HG02870 (cell line): ENCODE measurements around the gene TCEA3.

Source experiments
- ATAC-seq: cut with Tn5 transposase; IDR thresholded peaks from one replicate; pipeline ENCODE4 v1.9.1; 2021; ENCODE audit warnings: mild to moderate bottlenecking, moderate library complexity; ENCODE audit not compliant: unreplicated experiment

The TCEA3 gene

DNA sequence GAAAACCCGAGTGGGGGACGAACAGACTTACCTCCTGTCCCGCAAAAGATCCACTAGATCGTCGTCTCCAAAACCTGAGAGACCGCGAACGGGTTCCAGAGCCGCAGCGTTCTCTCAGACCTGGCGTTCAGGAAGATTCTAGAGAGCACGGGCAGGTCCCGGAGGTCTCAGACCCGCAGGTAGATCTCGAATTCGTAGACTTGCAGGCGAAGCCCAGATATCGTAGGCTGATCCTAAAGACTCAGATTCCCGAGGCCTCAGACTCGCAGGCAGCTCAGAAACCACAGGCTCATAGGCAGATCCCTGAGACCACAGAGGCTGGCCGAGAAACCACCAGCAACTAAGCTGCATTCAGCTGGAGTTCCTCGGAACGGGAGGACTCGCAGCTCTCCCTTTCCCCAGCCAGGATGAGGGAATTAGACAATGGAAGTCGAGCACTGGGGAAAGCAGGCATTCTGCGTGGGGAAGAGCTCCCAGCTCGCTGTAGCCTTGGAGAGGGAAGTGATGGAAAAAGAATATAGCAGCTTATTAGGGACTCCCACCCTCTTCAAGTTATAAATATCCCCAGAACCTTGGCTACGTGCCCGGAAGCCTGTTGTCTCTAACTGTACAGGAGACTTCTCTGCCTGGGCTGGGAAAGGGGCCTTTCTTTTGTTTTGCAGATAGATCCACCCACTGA lies 55.1 kb downstream of the TCEA3 start, which contains the start of gene ZNF436:
ZNF436 (minus strand) TSS at position 502 of the 679 bp plus-strand sequence. CDS start 1,831 bp downstream, outside the sequence.
- ATAC-seq = no peak

DNA sequence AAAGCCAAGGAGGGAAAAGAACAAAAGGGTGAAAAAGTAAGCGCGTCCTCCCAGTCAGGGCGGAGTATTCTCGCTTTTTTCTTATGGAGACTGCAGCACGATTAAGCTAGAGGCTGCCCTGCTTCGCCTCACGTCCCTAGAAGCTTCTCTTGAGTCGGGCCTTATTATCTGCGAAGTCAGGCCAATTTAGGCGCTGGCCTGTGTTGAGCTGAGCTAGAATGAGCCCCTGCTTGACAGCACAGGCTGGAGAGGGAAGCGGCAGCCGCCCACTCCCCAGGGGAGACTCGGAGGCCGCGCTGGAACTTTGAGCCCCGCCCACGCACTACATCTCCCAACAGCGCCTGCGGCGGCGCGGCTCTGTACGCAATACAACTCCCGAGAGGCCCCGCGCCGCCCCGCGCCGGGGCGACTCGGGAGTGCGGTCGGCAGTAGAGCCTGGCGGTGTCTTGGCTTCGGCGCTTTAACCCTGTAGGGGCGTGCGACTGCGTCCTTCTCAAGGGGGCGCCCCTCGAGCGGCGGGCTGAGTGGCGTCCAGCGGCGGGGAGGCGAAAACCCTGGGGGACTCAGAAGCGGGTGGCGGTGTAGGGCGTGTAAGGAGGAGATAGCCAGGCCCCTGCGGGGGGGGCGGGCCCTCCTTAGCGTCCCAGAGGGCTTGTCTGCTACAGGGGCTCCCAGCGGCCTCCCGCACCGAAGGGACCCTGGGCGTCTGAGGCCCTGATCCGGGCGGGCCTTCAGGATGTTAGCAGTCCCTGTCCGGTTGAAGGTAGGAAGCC lies 55.8 kb downstream of the TCEA3 start:
- ATAC-seq = peak; percentile 61

DNA sequence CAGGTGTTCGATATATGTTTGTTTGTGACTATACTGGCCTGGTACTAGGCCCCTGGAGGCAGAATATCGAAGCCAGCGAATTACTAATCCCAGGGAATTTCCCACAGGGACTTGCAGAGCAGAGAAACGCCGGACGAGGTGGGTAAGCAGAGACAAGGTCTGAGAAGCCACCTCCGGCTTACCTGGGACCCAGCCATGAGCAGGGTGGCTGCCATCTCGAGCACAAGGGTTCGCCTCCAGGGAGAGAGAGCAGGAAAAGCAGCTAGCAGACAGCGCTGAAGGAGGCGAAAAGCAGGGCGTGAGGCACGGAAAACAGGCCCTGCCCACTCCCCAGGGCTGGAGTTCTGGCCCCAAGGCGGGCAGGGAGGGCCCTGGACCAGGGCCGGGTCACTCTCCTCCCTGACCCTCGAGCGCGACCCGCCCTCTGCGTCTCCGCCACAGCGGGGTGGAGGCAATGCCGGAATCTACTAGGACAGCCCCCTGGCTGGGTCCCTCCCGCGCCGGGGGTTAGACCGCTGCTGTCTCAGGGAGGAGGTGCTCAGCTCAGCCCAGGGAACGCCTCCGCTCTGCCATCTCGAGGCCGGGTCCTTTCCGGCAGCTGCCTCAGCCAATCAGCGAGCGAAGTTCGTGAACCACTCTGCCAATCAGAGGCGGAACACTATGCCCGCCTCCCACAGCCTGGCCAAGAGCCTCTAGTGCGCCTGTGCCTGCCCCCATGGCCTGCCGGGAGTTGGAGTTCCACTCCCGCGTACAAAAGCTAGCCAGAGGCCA lies 56.6 kb downstream of the TCEA3 start:
- ATAC-seq = peak; percentile 93

DNA sequence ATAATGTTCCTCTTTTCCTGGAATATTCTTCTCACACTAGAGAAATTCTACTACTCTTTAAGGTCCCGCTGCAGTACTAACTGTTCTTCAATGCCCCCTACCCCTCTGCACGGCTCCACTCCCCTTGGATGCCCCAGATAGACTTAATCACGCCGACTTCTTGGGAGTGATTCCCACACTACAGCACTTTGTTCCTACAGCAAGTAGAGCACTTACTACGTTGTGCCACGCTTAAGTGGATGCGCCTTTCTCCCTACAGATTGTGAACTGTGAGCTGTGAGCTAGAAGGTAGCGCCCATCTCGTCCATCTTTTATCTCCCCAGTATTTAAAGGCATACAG lies 57.1 kb downstream of the TCEA3 start:
- ATAC-seq = no peak

DNA sequence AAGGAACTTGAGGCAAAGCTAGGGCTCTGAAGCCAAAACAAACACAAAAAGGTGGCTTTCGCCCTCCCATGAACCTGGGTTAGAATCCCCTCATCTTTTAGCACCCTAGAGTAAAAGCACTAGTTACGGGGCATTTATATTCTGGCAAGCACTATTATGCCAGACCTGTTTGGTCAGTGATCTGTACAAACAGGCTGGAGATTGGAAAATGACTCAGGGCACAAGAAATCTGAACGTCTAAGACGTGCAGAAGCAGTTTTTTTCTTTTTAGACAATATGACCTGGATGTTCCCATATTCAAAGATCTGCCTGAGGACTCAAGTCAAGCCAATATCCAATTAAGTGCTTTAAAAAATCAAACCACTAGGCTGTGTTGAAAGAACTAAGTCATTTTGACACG lies 58.0 kb downstream of the TCEA3 start:
- ATAC-seq = no peak

DNA sequence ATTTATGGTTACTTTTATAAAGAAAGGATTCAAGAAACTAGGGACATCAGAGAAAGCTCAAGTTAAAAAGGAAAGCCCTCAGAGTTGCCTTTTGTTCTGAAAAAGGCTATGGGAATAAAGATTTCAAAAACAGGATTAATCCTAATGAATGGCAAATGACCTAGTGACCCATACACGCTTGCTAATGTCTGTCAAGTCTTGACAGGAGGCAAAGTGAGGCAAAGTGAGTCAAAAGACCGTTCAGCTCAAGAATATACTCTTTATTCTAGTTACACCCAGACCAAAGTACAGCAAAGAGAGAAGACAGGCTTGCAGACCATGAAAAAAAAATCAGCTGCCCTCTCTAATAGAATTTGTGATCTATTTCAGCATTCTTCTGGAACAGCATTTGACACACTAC lies 58.4 kb downstream of the TCEA3 start:
- no peak for ATAC-seq

DNA sequence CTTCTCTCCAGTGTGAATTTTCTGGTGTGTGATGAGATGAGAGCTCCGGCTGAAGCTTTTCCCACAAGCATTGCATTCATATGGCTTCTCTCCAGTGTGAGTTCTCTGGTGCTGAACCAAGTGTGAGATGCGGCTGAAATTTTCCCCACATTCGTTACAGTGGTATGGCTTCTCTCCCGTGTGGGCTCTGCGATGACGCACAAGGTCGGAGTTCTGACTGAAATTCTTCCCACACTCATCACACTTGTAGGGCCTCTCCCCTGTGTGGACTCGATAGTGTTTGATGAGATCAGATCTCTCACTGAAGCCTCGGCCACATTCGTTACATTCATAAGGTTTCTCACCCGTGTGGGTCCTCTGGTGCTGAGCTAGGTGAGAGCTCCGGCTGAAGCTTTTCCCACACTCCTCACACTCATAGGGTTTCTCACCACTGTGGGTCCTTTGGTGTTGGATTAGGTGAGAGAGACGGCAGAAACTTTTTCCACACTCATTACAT lies 62.3 kb downstream of the TCEA3 start:
- no peak for ATAC-seq

DNA sequence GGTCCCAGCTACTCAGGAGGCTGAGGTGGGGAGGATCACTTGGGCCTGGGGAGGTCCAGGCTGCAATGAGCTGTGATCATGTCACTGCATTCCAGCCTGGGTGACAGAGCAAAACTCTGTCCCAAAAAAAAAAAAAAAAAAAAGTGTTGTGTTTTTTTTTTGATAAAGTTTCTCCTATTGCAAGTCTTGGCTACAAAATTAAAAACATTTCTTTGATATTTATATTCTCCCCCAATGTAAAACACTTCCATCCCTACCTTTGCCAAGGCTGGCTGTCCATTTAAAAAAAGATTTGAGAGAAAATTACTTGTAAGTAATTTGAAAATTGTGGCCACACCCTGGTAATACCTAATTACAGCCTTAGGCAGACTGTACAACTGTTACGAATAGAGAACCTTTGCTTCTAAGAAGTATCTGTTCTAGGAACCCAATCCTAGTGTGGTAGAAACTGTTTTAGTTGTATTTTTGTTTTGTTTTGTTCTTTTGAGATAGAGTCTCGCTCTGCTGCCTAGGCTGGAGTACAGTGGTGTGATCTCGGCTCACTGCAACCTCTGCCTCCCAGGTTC lies 66.2 kb downstream of the TCEA3 start:
- ATAC-seq = no peak

DNA sequence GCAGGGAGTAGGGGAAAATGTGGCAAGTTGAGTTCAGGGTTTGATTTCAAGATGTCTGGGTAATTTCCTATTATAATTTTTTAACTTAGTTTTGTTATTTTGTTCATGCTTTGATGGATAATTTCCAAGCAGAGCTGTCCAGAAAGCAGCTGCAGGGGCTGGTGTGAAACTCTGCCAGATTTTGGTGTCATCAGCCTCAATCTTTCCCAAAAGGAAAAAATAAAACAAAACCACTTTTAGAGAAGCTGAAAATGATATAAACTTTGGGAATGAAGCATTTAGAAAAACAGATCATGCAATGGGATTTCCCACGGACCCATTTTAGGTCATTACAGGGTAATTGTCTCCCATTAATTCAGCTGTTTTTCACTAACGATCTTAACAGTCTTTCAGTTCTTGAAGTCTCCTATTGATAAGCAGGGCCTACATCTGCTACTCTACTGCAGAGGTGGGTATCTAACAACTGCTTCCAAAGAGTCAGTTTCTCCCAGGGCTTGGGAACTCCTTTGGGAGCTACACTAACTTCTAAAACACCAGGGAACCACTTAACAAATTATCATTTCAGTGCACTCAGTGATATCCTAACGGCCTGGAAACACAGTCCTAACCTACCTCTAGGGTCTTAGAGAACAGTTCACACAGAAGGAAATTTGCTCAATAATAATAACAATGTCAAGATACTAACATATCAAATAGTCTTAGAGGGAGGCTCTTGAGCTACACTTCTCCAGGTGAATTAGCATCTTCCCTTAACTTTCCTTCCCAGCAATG lies 67.2 kb downstream of the TCEA3 start:
- no peak for ATAC-seq

DNA sequence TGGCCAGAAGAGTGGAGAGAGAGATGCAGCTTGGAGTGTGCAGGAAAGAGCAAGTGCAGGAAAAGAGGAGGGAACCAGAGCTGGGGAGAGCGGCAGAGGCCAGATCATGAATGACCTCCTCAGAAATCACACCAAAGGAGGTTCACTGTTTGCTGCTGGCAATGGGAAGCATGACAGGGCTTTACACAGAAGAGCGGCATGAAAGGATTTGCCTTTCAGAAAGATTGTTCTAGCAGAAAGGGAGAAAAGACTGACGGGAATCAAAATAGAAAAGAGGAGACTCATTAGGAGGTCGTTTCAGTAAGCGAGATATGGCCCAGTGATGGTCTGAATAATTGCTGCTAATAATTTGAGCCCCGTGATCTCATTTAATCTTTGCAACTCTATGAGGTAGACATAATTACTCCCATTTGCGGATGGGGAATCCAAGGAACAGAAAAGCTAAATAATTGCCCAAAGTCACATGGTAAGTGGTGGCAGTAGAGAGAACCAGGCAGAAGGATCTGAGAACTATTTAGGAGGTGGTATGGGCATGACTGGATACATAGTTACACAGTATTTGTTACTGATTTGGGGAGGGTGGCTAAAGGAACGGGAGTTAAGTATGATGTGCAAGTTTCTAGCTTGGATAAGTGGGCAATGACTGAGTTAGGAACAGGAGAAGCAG lies 67.9 kb downstream of the TCEA3 start:
- ATAC-seq = no peak

DNA sequence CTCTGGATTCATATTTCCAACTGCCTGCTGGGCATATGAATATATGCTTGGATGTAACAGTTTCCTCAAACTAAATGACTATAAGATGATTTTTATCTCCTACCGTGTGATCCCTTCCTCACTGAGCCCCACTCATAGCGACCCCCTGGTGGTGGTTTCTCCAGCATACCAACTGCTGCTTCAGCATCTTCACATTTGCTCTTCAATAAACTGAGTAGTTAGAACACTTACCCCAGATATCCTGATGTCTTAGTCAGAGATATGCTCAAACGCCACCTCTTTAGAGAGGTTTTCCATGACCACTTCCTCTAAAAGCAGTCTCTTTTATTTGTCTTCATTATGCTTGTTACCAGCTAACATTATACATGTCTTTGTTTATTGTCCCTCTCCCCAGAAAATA lies 70.3 kb downstream of the TCEA3 start:
- ATAC-seq = no peak

DNA sequence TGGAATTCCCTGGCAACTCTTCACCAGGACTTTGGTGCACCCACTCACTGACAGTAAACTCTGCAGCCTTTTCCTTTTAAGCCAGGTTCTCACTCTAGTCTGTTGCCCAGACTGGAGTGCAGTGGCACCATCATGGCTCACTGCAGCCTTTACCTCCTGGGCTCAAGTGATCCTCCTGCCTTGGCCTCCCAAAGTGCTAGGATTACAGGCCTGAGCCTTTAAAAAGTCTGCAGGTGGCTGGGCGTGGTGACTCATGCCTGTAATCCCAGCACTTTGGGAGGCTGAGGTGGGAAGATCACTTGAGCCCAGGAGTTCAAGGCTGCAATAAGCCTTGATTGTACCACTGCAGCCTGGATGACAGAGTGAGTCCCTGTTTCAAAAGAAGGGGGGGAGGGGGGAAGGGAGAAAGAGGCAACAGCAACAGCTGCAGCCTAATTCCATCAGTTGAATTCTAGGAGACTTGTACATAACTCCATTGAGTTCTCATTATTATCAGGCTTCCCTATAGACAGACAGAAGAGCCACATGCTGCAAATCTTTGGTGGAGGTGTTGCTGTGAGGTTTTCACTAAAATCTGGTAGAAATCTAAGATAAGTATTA lies 72.4 kb downstream of the TCEA3 start:
- no peak for ATAC-seq

DNA sequence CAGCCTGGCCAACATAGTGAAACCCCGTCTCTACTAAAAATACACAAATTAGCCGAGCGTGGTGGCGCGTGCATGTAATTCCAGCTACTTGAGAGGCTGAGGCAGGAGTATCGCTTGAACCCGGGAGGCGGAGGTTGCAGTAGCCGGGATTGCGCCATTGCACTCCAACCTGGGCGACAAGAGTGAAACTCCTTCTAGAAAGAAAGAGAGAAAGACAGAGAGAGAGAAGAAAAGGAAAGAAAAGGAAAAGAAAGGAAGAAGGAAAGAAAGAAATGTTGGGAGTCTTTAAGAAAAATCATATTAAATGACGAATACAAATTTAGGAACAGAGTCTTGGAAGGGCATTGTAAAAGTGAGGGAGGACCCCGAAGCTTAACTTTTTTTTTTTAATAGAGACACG lies 78.6 kb downstream of the TCEA3 start:
- no peak for ATAC-seq

DNA sequence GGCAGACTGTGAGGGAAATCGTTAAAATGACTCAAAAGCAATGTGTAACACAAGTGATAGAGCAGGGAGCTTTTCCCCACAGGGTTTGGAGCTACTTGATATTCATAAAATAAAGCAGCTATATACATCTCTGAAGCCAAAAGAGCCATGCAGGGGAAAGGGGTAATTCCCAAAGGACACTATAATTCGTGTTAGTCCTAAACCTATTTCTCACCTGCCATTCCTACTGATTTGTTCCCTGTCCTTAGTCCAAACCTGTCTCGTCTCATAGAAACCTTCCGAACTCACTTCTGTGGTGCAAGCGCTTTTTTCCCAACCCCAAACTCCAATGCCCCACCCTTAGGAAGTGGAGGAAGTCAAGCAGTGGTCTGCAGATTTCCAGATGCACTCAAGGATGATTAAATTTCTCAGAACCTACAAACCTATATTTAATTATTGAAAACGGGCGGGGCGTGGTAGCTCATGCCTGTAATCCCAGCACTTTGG lies 79.5 kb downstream of the TCEA3 start:
- no peak for ATAC-seq

DNA sequence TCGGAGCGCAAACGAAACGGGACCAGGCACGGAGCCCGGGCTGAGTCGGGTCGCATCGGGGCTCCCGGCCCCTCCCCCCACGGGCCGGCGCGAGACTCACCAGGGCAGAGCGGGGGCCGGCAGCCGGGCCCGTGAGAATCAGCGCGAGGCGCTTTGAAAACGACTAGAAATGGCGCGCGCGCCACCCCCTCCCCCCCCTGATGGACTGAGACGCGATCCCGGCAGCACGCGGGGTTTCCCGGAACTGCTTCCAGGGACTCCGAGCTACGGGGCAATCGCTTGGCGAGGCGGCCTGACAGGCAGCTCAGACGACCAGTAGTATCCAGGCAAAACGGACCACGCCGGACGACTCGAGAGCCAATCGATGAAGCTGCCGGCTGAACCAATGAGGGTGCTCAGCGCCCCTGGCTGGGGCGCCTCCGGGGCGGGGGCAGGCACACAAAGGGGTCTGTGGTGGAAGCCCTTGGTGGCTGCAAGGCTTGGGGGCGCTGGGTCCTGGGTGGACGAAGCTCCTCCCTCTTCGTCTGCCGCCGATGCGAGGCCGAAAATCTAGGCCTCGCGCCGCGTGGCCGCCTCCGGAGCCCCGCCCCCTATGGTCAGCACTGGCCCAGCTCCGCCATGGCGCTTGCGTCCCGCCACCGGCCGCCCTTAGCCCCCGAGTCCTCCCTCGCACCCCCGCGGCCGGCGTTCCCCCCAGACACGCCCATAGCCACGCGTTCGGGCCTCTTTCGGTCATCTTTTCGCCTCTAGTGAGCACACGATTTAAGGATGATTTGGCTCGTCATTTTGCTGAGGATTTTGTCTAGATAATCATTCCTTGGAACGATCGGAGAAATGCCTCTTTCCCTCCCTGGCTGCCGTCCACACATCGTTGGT lies 80.2 kb downstream of the TCEA3 start, which contains the start of gene HNRNPR:
HNRNPR (minus strand) TSS at position 174 of the 876 bp plus-strand sequence. CDS start 3,276 bp downstream, outside the sequence.
- peak; percentile 91 for ATAC-seq

DNA sequence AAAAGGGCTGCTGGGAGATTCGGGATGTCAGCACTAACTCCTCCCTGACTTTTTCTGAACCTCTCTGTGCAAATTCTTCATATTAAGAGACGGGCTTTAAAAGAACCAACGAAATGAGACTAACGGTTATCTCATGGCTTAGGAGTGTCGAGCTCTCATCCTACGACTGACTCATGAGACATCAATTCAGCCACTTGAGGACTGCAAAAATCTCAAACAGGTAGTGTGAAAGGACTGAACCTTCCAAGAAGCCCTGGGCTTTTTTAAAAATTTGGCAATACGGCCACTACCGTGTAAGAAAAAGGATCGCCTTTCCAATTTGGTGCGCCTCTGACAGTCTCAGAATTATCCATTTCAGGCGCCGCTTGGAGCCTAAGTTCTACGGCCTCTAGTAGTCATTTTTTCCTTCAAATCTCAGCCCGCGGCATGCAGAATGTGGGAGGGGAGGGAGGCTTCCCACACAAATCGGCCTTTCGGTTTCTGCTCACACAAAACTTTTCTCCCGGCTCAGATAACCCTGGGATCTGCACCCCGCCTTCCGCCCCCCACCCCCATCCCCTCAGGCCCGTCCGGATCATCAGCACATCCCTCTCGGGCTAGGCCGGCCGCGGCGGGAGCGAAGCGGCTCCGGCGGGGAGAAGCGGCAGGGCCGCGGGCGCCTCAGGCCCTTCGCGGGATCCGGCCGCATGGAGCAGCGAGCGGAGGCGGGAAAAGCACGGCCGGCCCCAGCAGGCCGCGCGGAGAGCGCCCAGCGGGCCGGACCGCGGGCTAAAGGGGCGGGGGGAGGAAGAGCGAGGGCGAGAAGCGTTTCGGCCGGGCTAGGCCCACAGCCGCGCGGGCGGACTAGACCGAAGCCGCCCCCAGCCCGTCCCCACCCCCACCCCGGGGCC lies 81.1 kb downstream of the TCEA3 start:
- peak; percentile 15 for ATAC-seq
